HG03442 (cell line): ENCODE results near the gene STK32B.

Experiments used
- ATAC-seq: cut with Tn5 transposase; IDR thresholded peaks from one replicate; pipeline ENCODE4 v1.9.1; 2021; ENCODE audit warnings: mild to moderate bottlenecking, moderate library complexity; ENCODE audit not compliant: unreplicated experiment

STK32B gene

DNA sequence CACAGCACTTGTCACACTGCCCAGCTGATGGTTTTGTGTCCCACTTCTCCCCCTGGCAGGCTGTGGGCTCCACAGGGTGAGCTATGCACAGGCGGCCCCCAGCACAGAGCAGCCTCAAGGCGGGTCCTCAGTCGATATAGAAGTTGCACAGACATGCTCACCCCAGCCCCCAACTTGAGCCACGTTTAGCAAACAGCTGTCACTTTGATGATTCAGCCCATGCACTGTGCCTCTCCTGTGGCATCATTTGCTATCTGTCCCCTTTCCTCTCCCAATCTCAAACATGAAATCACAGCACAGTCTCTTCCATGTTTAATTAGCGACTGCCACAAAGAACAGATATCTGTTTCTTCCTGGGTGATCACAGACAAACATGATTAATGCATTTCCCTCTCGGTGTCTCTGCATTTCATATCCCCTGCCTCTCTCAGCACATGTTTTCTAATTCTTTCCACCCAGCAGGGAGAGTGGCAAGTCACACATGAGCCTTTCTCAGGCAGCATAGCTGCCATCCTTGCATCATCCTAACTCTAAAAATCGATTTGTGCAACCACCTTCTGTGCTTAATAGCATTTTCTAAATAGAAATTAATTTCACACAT is 452.2 kb downstream of the STK32B start:
- ATAC-seq: no peak

GRCh38 chr4:5504486-5504885 is 453.2 kb downstream of the STK32B start:
- ATAC-seq: no peak

GRCh38 chr4:5510504-5510903 is 459.2 kb downstream of the STK32B start:
- no peak for ATAC-seq

GRCh38 chr4:5511791-5512190 is 460.5 kb downstream of the STK32B start:
- ATAC-seq: no peak

- no peak for ATAC-seq
These were observed 464.4 kb downstream of the STK32B start for GRCh38 chr4:5515646-5516045.

DNA sequence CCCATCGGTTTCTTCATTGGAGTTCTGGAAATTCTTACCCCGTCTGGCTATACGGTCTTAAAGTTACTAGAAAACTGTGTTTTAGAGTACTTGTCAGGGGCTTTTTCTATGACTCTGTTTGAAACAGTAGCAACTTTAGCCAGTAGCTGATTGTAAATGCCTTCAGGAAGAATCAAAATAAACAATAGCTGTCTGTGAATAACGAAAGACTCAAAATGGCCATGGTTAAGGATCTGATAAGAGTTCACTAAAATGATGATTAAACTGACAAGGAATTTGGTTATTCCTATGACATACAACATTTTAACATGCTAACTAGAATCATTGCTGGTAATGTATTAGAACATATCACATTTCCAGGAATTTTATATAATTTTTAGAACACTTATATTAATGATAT is 466.1 kb downstream of the STK32B start:
- ATAC-seq: no peak

DNA sequence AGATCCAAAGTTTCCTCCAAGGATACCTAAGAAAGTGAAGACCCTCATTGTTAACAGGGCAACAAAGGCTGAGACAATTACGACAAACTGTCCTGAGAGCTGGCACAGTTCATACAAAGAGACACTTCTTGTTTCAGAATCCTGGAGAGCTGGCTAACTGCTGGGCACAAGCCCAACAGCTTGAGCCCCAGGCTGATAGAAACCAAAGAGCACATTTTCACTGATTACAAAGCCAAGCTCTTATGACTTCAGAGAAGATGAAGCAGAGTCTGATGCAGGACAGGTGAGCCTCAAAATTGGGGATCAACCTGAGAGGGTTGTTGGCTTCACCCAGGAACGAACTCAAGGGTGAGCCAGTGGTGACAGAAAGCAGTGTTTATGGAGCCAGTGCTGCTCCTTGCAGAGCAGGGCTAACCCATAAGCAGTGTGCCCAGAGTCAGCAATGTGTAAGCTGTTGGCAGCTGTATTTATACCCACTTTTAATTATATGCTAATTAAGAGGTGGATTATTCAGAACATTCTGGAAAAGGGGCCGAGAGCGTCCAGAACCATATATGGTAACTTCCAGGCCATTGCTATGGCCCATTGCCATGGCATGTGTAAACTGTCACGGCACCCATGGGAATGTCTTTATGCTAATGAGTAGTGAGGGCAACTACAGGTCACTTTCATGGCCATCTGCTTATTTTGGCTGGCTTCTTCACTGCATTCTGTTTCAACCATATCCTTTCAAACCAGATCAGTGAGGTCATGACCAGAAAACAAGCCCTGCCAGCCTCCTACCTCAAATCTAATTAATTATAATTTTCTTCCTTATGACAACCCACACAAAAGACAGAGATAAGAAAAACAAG is 473.4 kb downstream of the STK32B start:
- ATAC-seq: no peak

DNA sequence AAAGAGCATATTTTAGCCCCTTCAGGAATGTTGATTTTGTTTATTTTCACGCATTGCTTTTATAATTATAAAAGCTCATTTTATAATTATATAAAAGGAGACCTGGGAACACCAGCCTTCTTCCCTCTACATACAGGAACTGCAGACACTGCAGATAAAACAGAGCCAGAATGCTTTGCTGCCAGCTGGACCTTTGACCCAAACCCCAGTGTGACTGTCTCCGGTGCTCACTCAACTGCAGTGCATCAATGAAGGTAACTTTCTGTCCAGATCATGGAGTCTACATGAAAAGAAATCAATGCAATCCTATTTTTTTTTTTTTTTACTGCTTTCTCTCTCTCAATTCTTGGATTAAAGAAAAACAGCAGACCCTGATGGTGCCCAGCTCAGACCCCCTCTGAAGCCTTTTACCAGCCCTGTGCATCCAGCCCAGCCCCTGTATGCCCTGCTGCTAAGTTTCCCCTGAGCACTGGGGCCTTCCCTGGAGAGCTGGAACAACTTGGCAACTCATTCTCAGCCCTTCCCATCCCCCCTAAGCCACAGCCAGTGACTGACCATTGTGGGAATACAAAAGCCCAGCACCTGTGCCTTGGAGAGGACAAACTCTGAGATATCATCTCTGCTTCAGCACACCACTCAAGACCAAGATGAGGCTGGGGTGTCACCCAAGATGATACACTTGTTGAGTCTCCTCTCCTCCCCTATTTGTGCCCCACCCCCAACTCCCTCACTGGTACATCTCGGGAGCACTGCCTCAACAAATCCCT is 475.0 kb downstream of the STK32B start:
- no peak for ATAC-seq

DNA sequence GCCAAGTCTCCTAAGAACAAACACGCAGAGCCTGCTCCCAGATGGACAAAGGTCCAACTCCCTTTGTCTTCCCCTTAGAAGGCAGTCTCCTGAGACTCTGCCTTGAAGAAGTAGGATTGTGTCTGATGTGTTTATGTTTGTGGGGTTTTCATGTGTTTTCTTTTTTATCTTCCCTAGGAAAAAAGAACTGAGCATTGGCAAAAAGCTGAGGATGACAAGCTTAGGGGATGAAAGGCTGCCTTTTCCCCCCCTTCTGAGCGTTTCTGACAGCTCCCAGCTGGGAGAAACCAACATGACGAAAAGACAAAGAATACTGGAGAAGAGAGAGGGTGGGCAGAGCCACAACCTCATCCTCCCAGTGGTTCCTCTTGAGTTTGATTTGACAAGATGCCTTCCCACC is 475.9 kb downstream of the STK32B start:
- no peak for ATAC-seq

DNA sequence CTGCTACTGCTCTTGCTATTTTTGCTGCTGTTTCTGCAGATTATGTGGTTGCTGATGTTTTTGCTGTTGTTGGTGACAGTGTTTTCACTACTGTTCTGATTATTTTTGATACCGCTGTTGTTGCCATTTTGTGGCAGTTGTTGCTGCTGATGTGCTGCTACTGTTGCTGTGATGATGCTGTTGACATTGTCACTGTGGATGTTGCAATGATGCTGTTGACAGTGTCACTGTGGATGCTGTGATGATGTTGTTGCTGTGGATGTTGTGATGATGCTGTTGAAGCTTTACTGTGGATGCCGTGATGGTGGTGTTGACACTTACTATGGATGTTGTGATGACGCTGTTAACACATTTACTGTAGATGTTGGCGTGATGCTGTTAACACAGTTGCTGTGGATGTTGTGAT is 476.8 kb downstream of the STK32B start:
- ATAC-seq: no peak

GRCh38 chr4:5532100-5532499 is 480.8 kb downstream of the STK32B start:
- no peak for ATAC-seq

- ATAC-seq: no peak
These were observed 488.3 kb downstream of the STK32B start for GRCh38 chr4:5539584-5539983.

DNA sequence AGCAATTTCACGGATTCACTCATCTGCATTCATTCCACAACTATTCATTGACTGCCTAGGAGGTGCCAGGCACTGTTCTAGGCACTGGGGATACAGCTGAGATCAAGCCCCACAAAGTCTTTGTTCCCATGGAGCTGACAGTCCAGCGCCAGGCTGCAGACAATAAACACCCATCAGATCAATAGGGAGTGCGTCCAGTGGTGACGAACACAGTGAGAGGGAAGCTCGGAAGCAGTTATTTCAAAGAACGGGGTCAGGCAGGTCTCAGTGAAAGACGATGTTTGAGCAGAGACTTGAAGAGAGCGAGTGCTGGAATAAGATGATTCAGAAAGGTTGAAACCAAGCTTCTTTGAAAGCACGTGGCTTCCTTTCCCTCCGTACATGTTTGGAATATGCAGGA is 489.9 kb downstream of the STK32B start:
- no peak for ATAC-seq

GRCh38 chr4:5543681-5544080 is 492.4 kb downstream of the STK32B start:
- ATAC-seq: no peak

- no peak for ATAC-seq
These were observed 493.5 kb downstream of the STK32B start for GRCh38 chr4:5544762-5545161.

- ATAC-seq: no peak
These were observed 494.0 kb downstream of the STK32B start for GRCh38 chr4:5545271-5545670.

DNA sequence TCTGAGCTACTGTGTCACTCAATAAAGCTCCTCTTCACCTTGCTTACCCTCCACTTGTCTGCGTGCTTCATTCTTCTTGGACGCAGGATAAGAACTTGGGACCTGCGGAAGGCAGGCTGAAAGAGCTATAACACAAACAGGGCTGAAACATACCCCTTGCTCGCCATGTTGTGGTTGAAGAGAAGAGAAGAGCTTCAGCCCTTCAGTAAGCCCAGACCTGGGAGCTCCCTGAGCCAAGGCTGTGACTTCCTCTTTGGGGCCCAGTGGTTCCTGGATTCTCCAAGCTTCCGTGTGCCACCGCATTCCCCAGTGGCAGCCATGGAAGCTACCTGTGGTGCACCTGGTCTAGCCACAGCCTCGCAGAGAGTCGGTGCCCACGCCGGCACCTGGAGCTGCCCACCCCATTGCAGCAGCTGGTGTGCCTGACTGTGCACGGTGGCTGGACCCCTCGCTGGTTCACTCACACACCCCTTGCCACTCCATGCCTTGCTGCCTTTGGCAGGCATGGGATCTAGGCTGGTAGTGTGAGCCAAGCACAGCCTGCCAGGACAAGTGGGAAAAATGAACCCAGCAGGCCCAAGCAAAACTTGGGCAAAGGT is 496.5 kb downstream of the STK32B start:
- no peak for ATAC-seq
